ENCODE measurements around the gene SH3BGRL2.
"Not testable (repeated sequence)": the region's sequence is repeated elsewhere in the genome, so short reads cannot be mapped to it uniquely, and the experiment has no call there.

SH3BGRL2 gene

DNA sequence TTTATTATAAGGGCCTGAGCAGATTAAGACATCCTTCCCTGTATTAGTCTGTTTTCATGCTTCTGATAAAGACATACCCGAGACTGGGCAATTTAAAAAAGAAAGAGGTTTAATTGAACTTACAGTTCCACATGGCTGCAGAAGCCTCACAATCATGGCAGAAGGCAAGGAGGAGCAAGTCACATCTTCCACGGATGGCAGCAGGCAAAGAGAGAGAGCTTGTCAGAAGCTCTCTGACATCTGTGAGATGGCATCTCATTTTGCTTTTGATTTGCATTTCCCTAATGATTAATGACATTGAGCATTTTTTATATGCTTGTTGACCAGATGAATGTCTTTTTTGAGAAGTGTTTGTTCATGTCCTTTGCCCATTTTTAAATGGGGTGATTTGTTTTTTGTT is 114.2 kb downstream of the SH3BGRL2 start:
- not testable (repeated sequence) for DNase-seq (ENCODE audit: low read depth)

DNA sequence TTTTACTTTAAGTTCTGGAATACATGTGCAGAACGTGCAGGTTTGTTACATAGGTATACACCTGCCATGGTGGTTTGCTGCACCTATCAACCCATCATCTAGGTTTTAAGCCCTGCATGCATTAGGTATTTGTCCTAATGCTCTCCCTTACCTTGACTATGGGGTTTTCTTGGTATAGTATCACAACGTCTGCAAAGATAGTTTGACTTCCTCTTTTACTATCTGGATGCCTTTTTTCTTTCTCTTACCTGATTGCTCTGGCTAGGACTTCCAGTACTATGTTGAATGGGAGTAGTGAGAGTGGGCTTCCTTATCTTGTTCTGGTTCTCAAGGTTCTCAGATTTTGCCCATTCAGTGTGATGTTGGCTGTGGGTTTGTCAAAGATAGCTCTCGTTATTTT is 115.2 kb downstream of the SH3BGRL2 start:
- not testable (repeated sequence) for DNase-seq (ENCODE audit: low read depth)

DNA sequence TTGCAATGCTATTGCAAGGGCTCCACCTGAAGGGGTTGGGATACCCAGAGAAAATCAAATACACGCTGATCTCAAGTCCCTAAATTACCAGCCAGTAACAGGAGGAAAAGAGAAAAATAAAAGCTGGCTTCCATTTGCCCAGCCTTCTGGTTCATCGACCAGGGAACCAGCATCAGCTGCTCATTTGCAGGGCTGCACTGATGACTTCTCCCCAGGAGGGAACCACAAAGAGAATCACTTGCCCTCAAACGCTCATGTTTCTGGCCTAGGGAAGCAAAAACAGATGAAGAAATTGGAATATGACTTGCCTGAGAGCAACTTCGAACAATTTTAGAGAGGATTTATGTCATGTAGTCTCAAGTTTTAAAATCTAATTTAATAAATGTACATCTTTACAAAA is 119.7 kb downstream of the SH3BGRL2 start:
- DNase-seq (ENCODE audit: low read depth), result no peak
